Measurements from ENCODE around the gene ACCS.

ACCS gene

DNA sequence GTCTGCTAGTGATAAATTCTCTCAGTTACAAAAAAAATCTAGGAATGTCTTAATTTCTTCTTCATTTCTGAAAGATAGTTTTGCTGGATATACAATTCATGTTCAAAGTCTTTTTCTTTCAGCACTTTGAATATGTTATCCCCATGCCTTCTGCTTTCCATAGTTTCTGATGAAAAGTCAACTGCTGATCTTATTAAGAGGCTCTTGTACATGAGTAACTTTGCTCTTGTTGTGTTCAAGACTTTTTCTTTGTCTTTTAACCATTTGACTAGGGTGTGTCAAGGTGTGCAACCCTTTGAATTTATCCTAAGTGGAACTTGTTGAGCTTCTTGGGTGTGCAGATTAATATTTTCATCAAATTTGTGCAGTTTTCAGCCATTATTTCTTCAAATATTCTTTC is 40.3 kb upstream of the ACCS start:
- no peak for DNase-seq (ENCODE audit: low read depth)
- no peak overlapping the region for H3K4me3 ChIP-seq (ENCODE audit: low read depth, low read length)
- TF ChIP-seq, protein P1, sequence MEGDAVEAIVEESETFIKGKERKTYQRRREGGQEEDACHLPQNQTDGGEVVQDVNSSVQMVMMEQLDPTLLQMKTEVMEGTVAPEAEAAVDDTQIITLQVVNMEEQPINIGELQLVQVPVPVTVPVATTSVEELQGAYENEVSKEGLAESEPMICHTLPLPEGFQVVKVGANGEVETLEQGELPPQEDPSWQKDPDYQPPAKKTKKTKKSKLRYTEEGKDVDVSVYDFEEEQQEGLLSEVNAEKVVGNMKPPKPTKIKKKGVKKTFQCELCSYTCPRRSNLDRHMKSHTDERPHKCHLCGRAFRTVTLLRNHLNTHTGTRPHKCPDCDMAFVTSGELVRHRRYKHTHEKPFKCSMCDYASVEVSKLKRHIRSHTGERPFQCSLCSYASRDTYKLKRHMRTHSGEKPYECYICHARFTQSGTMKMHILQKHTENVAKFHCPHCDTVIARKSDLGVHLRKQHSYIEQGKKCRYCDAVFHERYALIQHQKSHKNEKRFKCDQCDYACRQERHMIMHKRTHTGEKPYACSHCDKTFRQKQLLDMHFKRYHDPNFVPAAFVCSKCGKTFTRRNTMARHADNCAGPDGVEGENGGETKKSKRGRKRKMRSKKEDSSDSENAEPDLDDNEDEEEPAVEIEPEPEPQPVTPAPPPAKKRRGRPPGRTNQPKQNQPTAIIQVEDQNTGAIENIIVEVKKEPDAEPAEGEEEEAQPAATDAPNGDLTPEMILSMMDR (IDR thresholded peaks at IDR 0.05; ENCODE audit: insufficient read depth, low read depth, low read length, missing control alignments): no peak

DNA sequence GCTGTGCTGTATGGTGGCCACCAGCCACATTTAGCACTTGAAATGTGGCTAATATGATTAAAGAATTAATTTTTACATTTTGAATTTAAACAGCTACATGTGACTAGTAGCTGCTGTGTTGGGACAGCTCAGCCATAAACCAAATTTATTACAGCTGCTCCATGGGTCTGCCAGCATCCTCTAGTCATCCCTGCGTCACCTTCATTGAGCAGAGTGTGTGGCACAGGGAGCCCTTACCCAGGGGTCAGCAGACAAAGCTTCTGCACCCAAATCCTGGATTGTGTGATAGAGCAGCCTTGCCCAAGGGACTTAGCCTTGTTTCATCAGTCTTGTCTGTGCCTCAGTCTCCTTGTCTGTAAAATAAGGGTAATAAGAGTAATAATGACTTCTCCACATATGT is 37.7 kb upstream of the ACCS start:
- TF ChIP-seq, protein P1 (IDR thresholded peaks at IDR 0.05; ENCODE audit: insufficient read depth, low read depth, low read length, missing control alignments): no peak
- no peak for DNase-seq (ENCODE audit: low read depth)
- no peak overlapping the region for H3K4me3 ChIP-seq (ENCODE audit: low read depth, low read length)

DNA sequence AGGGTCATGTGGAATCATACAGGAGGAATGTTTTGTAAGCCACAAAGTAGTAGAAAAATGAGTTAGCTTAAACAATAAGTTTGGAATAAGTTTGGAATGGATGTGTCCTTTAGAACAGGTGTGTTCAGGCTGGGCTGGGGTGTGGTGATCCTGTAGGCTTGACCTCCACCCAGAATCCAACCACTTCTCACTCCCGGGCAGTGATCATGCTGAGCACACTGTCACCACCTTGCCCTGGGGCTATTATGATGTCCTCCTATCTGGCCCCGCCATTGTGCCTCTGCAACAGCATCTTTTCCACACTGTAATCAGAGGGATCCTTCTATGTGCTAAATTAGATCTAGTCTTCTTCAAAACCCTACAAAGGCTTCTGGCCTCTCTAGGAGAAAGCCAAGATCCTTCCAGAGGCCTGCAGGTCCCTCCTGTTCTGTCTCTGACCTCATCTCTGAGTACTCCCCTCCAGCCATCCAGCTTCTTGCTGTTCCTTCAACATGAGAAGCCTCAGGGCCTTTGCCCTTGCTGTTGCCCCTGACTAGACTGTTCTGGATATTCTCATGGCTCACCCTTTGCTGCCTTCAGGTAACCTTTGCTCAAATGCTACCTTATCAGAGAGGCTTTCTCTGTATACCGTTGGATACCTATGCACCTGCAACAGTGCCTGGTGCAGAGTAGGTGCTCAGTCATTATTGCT is 37.1 kb upstream of the ACCS start:
- no peak for DNase-seq (ENCODE audit: low read depth)

DNA sequence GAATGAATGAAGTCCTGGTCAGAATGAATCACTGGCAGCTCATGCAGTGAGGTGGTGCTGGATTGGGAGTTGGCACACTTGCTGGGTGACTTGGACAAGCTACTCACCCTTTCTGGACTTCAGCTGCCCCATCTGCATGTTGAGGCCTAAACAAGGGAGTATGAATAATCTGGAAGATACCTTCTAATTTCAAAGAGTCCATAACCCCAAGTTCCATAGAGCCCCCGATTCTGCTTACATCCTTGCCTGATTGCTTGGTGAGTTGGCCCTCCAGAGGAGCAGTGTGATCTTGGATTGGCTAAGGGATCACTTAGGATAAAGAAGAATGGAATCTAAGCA is 36.6 kb upstream of the ACCS start:
- H3K4me3 ChIP-seq (ENCODE audit: low read depth, low read length): no peak overlapping the region
- no peak for DNase-seq (ENCODE audit: low read depth)
- TF ChIP-seq, protein P1 (IDR thresholded peaks at IDR 0.05; ENCODE audit: insufficient read depth, low read depth, low read length, missing control alignments): no peak

More for the DNA sequence above, 37.1 kb upstream of the ACCS start:
- TF ChIP-seq, protein P1 (IDR thresholded peaks at IDR 0.05; ENCODE audit: insufficient read depth, low read depth, low read length, missing control alignments): no peak
- no peak overlapping the region for H3K4me3 ChIP-seq (ENCODE audit: low read depth, low read length)

DNA sequence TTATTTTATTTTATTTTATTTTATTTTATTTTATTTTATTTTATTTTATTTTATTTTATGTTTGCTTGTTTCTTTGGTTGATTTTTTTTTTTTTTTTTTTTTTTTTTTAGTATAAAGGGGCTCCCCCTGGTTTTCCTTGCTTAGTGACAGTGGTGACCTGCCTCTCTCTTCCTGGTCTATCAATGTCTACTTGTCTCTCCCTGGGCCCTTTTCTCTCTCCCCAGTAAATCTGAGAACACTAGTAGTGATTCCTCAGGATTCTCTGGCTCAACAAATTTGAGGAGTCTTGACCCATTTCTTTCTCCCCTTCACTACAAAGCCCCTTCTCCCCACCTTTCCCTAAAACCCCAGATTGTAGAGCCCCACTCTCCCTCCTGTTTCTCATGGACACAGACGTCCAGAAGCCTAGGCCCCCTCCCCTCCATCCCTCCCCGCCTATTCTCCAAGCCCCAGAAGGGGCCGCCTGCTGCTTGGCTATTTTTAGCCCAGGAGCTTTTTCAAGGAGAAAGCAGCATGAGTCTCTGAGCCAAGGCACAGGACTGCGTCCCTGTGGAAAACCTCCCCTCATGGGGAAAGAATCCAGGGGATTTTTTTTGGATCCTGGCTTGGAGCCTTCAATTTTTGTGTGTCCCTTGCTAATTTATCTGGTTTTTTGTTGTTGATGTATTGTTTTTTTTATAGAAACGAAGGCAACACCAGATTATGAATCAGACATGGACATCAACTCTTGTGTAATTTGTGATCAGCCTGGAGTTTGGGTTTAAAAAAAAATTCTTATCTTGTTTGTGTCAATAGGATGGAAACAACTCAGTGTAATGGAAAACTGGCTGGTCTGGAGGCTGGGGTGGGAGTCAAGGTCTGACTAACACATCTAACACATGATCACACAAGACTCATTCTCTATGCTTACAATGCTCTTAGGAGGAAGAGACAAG is 35.8 kb upstream of the ACCS start:
- DNase-seq (ENCODE audit: low read depth): no peak
- TF ChIP-seq, protein P1 (IDR thresholded peaks at IDR 0.05; ENCODE audit: insufficient read depth, low read depth, low read length, missing control alignments): no peak
- no peak overlapping the region for H3K4me3 ChIP-seq (ENCODE audit: low read depth, low read length)

DNA sequence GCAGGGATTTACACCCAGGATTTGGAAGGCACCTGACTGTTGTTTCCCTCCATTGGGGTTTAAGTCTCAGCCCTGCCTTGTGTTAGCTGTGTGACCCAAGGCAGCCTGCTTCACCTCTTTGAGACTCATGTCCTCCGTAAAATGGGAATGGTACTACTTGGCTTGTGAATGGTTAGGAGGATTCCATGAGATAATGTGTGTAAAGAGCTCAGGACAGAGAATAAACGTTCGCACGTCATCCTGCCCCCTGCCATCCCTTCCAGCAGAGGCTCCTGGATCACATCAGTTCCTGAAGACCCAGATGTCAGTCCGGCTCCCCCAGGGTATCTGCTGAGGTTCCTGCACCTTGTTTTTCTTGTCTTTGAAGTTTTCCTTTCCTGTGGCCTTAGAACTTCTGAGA is 35.1 kb upstream of the ACCS start:
- no peak for DNase-seq (ENCODE audit: low read depth)
- TF ChIP-seq, protein P1 (IDR thresholded peaks at IDR 0.05; ENCODE audit: insufficient read depth, low read depth, low read length, missing control alignments): no peak
- no peak overlapping the region for H3K4me3 ChIP-seq (ENCODE audit: low read depth, low read length)

Data from GM12865 (cell line).